Inflammatory macrophage (primary cell): Measurements from ENCODE around the gene CAV2.

Experiments used
- DNase-seq, 2 donors: peaks; one replicate each; pipeline ENCODE4 v3.0.0-alpha.2; 2020 to 2022

The CAV2 gene

GRCh38 chr7:116496653-116497052 lies 2.9 kb upstream of the CAV2 start:
- DNase-seq: no peak

GRCh38 chr7:116497708-116498107 lies 1.8 kb upstream of the CAV2 start:
- no peak for DNase-seq

GRCh38 chr7:116500078-116500853 lies 728 bp downstream of the CAV2 start:
- no peak for DNase-seq

GRCh38 chr7:116501425-116502167 lies 2.1 kb downstream of the CAV2 start:
- no peak for DNase-seq

- no peak for DNase-seq
Observed at GRCh38 chr7:116502201-116503096, 2.9 kb downstream of the CAV2 start.

- no peak for DNase-seq
Observed at GRCh38 chr7:116503835-116504234, 4.3 kb downstream of the CAV2 start.

GRCh38 chr7:116505278-116505677 lies 5.7 kb downstream of the CAV2 start:
- DNase-seq: no peak

- no peak for DNase-seq
Observed at GRCh38 chr7:116505823-116506222, 6.3 kb downstream of the CAV2 start.

GRCh38 chr7:116509982-116510579 lies 10.5 kb downstream of the CAV2 start:
- no peak for DNase-seq

GRCh38 chr7:116510795-116511194 lies 11.3 kb downstream of the CAV2 start:
- DNase-seq: no peak

GRCh38 chr7:116511552-116512519 lies 12.3 kb downstream of the CAV2 start:
- DNase-seq: no peak

GRCh38 chr7:116512520-116513188 lies 13.1 kb downstream of the CAV2 start:
- DNase-seq: no peak

GRCh38 chr7:116515584-116515983 lies 16.0 kb downstream of the CAV2 start:
- no peak for DNase-seq

- no peak for DNase-seq
Observed at GRCh38 chr7:116516324-116516723, 16.8 kb downstream of the CAV2 start.

- no peak for DNase-seq
Observed at GRCh38 chr7:116517626-116518025, 18.1 kb downstream of the CAV2 start.

- DNase-seq: no peak
Observed at GRCh38 chr7:116518961-116519360, 19.4 kb downstream of the CAV2 start.

- no peak for DNase-seq
Observed at GRCh38 chr7:116521046-116521664, 21.6 kb downstream of the CAV2 start.

GRCh38 chr7:116522247-116522646 lies 22.7 kb downstream of the CAV2 start:
- no peak for DNase-seq

GRCh38 chr7:116524221-116524608 lies 24.7 kb downstream of the CAV2 start:
- no peak for DNase-seq

- no peak for DNase-seq
Observed at GRCh38 chr7:116524609-116525297, 25.2 kb downstream of the CAV2 start, which contains the start of gene CAV1. TSS of gene CAV1 (plus strand) at chr7:116525036. CDS start at chr7:116525063, 27 bp downstream.
